Measurements from ENCODE around the gene UBE3B.

Gene UBE3B

DNA sequence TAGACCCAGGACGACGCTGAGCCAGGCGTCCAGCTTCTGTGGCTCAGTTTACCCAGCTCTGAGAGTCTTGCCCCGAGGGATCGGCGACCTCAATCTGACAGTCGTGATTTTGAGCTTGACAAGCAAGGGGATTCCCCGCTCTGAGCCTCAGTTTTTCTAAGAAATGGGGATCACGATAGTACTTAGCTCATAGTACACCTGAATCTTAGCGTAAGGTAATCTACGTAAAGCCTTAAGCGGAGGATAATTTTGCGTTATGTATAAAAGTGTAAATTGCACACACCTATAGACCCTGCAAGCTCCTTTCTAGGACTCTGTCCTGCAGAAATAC, 96.4 kb downstream of the UBE3B start:
- H3K4me3 ChIP-seq (replicated peaks; ENCODE audit: low read depth, low read length): peak overlapping the region; percentile 88
- no peak for DNase-seq (ENCODE audit: low read depth)
- TF ChIP-seq, protein P1, sequence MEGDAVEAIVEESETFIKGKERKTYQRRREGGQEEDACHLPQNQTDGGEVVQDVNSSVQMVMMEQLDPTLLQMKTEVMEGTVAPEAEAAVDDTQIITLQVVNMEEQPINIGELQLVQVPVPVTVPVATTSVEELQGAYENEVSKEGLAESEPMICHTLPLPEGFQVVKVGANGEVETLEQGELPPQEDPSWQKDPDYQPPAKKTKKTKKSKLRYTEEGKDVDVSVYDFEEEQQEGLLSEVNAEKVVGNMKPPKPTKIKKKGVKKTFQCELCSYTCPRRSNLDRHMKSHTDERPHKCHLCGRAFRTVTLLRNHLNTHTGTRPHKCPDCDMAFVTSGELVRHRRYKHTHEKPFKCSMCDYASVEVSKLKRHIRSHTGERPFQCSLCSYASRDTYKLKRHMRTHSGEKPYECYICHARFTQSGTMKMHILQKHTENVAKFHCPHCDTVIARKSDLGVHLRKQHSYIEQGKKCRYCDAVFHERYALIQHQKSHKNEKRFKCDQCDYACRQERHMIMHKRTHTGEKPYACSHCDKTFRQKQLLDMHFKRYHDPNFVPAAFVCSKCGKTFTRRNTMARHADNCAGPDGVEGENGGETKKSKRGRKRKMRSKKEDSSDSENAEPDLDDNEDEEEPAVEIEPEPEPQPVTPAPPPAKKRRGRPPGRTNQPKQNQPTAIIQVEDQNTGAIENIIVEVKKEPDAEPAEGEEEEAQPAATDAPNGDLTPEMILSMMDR (IDR thresholded peaks at IDR 0.05; ENCODE audit: low read length, missing control alignments): no peak

DNA sequence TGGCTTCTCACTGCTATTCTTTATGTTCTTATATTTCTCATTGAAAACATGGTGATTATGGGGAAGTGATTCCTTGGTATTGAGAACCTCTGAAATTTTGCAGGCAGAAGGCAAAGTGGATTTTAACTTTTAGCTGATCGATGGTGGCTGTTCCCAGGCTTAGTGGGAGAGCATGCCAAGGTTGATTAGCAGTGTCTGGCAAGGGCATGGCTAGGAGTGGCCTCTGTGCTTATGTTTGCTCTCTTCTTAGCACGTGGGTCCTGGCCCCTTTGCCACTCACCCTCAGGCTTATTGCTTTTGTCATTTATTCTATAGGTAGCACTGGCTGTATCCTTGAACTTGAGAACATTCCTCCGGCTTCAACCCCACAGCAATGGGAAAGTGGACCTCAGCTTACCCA, 98.2 kb downstream of the UBE3B start:
- TF ChIP-seq, protein P1 (IDR thresholded peaks at IDR 0.05; ENCODE audit: low read length, missing control alignments): no peak
- no peak overlapping the region for H3K4me3 ChIP-seq (replicated peaks; ENCODE audit: low read depth, low read length)

DNA sequence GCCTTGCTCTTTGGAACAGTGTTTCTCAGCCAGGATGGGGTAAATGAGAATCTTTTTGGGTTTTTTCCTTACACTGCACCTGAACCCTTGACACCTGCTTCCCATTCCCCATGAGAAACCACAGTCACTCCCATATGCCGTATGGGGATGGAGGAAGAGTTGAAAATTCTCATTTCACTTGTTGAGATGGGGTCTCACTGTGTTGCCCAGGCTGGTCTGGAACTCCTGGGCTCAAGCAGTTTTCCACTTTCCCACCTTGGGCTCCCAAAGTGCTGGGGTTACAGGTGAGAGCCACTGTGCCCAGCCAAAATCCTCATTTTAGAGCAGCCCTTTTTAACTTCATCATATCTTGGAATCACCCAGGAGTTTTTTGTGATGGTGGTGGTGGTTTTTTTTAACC, 99.9 kb downstream of the UBE3B start:
- no peak for DNase-seq (ENCODE audit: low read depth)
- TF ChIP-seq, protein P1 (IDR thresholded peaks at IDR 0.05; ENCODE audit: low read length, missing control alignments): no peak
- no peak overlapping the region for H3K4me3 ChIP-seq (replicated peaks; ENCODE audit: low read depth, low read length)

More for the DNA sequence above, 98.2 kb downstream of the UBE3B start:
- DNase-seq (ENCODE audit: low read depth): no peak

DNA sequence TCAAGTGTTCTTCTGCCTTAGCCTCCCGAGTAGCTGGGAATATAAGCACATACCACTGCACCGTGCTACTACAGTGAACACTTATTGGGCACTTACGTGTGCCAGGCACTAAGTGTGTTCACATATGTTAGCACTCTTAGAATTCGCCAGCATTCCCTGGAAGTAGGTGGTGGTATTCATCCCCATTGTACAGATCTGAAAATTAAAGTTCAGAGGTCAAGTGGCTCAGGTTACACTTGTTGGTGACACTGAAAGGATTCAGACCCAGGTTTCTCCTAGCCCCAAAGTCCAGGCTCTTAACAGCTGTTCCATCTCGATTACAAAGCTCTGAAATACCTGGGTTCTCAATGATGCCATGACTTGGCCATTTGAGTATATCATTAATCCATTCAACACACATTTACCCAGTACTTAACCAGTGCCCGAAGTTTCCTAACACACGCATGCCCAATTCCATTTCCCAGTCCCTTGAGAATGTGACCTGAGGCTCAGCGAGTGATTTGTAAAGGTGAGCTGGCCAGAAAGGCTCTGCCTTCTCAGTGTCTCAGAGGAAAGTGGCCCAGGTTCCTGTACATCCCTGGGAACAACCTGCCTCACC, 101.0 kb downstream of the UBE3B start:
- TF ChIP-seq, protein P1 (IDR thresholded peaks at IDR 0.05; ENCODE audit: low read length, missing control alignments): no peak
- no peak for DNase-seq (ENCODE audit: low read depth)
- H3K4me3 ChIP-seq (replicated peaks; ENCODE audit: low read depth, low read length): no peak overlapping the region

DNA sequence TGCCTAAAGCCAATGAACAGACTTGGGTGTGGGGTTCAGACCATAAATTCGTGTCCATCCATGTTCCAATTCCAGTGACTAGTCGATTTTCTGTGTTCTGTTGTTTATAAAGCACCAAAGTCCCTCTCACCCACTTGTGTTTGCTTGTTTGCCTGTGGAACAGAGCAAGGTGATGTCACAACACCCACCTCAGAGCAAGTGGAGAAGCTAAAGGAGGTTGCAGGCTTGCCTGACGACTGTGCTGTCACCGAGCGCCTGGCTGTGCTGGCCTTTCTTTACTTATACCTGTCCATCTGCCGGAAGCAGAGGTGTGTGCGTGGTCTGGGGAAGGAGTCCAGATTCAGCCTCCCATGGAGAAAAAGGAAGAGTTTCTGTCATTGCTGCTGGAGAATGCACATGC, 102.2 kb downstream of the UBE3B start:
- TF ChIP-seq, protein P1 (IDR thresholded peaks at IDR 0.05; ENCODE audit: low read length, missing control alignments): no peak
- no peak overlapping the region for H3K4me3 ChIP-seq (replicated peaks; ENCODE audit: low read depth, low read length)
- DNase-seq (ENCODE audit: low read depth): no peak

DNA sequence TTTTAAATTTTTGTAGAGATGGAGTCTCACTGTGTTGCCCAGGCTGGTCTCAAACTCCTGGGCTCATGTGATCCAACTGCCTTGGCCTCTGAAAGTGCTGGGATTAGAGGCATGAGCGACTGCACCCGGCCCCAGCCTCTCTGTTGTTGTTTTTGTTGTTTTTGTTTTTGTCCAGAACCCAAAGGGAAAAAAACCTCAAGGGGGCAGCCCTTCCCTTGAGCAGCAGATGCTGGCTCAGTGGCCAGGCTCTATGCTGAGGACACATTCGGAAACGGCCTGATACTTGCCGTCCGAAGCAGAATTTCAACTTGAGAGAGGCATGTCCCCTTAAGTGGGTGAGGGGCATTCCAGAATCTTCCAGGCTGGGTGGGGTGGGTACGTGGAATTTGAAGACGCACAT, 102.8 kb downstream of the UBE3B start:
- no peak for DNase-seq (ENCODE audit: low read depth)
- TF ChIP-seq, protein P1 (IDR thresholded peaks at IDR 0.05; ENCODE audit: low read length, missing control alignments): no peak
- no peak overlapping the region for H3K4me3 ChIP-seq (replicated peaks; ENCODE audit: low read depth, low read length)

DNA sequence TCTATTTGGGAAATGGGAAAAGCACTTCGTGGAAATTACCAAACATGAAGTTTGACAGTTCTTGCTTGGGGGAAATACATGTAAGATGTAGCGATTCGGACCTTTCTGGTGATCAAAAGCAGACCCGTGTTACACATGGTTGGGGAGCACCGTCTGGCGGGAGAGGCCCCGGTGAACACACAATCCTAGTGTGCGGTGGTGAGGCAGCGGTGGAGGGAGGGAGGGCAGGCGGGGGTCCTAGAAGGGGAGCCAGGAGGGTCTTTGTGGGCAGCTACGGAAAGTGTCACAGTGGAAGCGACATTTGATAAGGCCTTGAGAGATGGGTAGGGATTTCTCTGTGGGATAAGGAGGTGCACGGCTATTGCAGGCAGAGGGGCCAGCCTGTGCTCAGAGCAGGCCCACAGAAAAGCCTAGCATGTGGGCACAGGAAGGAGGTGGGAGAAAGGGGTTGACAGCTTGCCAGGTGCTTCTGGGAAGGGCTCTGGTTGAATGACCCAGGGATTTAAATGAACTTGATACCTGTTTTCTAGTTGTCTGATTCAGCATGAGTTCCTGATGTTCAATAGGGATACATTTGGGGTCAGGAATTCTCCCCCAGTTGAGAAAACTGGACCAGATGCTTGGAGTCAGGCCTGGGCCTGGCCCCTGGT, 103.4 kb downstream of the UBE3B start:
- no peak for DNase-seq (ENCODE audit: low read depth)
- TF ChIP-seq, protein P1 (IDR thresholded peaks at IDR 0.05; ENCODE audit: low read length, missing control alignments): no peak
- H3K4me3 ChIP-seq (replicated peaks; ENCODE audit: low read depth, low read length): no peak overlapping the region
